Mesodermal cell (in vitro differentiated cells): Measurements from ENCODE around the gene SLC25A1.

Experiments used
- H3K27ac ChIP-seq: 2 replicates; pipeline ENCODE4 v1.7.0; 2013; ENCODE audit warnings: mild to moderate bottlenecking, low read depth, low read length, moderate library complexity; ENCODE audit not compliant: severe bottlenecking
- H3K36me3 ChIP-seq: 2 replicates; pipeline ENCODE4 v1.7.1; 2013; ENCODE audit warnings: mild to moderate bottlenecking, low read length, moderate library complexity; ENCODE audit not compliant: control insufficient read depth, insufficient read depth
- H3K4me1 ChIP-seq: one replicate; pipeline ENCODE4 v1.7.1; 2013; ENCODE audit warnings: mild to moderate bottlenecking, low read length; ENCODE audit not compliant: insufficient read depth, control insufficient read depth, poor library complexity, severe bottlenecking
- H3K4me3 ChIP-seq: 2 replicates; pipeline ENCODE4 v1.7.0; 2013; ENCODE audit warnings: low read length, control low read depth, mild to moderate bottlenecking; ENCODE audit not compliant: insufficient read depth, poor library complexity, severe bottlenecking; ENCODE audit errors: extremely low read depth
- H3K9me3 ChIP-seq: 2 replicates; pipeline ENCODE4 v1.7.1; 2013; ENCODE audit warnings: mild to moderate bottlenecking, low read length, moderate library complexity; ENCODE audit not compliant: control insufficient read depth
- WGBS, 2 experiments: methylation state at CpG; one replicate each; pipeline ENCODE4 v1.1.5; 2013; ENCODE audit warnings: missing lambda C conversion rate in 2 of 2; ENCODE audit not compliant: insufficient coverage in 2 of 2; 5-methylcytosine and 5-hydroxymethylcytosine counted together

The SLC25A1 gene

DNA sequence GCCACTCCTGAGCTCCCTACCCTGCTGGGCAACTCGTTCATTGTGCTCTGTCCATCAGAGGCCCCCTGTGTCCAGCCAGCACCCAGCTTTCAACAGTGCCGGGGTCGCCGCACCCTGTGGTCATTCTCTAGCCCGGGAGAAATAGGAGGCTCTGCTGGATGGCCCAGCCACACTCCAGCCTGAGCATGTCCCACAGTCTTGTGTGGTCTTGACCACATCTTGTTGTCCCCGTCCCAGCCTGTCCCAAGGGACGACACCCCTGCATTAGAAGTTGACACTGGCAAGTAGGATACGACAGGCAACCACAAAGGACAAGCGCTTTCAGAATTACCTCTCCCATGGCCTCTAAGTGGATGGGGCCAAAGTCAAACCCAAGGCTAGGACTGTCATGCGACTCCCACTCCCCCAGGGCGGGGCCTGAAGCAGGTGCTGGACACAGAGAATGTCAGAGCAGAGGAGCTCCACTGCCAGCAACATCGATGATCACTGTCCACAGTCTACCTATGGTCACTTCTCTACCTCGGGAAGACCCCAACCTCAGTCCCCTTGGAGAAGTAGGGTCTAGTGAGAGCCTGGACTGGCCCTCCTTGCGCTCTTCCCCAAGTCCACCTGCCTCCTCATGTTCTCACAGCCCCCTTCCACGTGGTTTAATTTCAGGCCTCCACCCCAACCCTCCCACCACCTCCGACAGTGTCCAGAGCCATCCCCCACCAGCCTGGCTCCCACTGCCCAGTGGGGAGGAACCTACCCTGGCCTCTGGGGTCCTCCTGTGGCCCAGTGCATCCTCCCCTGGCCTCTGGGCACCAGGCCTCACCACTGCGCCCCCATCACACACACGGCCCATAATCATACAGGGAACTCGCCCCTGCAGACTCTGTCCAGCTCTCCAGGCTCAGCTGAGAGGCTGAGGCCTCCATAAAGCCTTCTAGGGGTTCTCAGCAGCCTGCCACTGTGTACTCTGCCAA is 51.9 kb downstream of the SLC25A1 start:
- Histone ChIP-seq H3K9me3 (no peaks in the 10 kb centered on the region), H3K36me3 (no peaks in the 10 kb centered on the region), H3K4me3 (no peak overlapping the region), H3K4me1 (no peaks in the 10 kb centered on the region), H3K27ac (no peak overlapping the region)
- 89 to 92% methylated on average over 13 to 14 of the region's 19 CpGs for WGBS, 2 experiments
